ENCODE results near the gene LRRN2.

- TF ChIP-seq CTCF (IDR thresholded peaks at IDR 0.05) (no peak), POLR2A (IDR thresholded peaks at IDR 0.05) (no peak), POLR2AphosphoS5 (IDR thresholded peaks at IDR 0.05) (no peak)
Measured at GRCh38 chr1:204572923-204573922, 112.3 kb downstream of the LRRN2 start.

All from sigmoid colon (tissue), 4 donors.